Heart left ventricle (tissue), 16 donors: ENCODE measurements around the gene DYNLT5. TPM values are rescaled to one million over a fixed set of nuclear protein-coding genes. Genes with fewer than 3 reads are reported as not detected.
A peak's percentile ranks its signal among the peaks of the same experiment; 100 is the strongest.
"Not testable (repeated sequence)": the region's sequence is repeated elsewhere in the genome, so short reads cannot be mapped to it uniquely, and the experiment has no call there.

Source experiments
- ATAC-seq, 4 donors: fragments of 200-7000 bp; cut with Tn5 transposase; one replicate each; pipeline ENCODE4 v1.9.1; 2020 to 2022; ENCODE audit warnings: moderate library complexity in 4 of 4, mild to moderate bottlenecking in 3 of 4, moderate number of reproducible peaks in 1 of 4
- DNase-seq, 5 donors: peaks; one replicate each; pipeline ENCODE4 v3.0.0-alpha.2; 2020
- H3K27ac ChIP-seq, 12 donors: fragments of 200-600 bp; sonication (generic) in 4 of 12; one replicate each; pipeline versions ENCODE4 v1.5.0 to v1.8.0; 2016 to 2022; ENCODE audit warnings: mild to moderate bottlenecking in 2 of 12
- H3K27me3 ChIP-seq, 9 donors: fragments of 200-600 bp; sonication (generic) in 2 of 9; one replicate each; pipeline versions ENCODE4 v1.5.1 to v1.8.0; 2016 to 2022; ENCODE audit warnings: mild to moderate bottlenecking in 3 of 9
- H3K36me3 ChIP-seq, 9 donors: fragments of 200-600 bp; sonication (generic) in 2 of 9; one replicate each; pipeline versions ENCODE4 v1.5.0 to v1.8.0; 2018 to 2022; ENCODE audit warnings: mild to moderate bottlenecking in 2 of 9
- H3K4me1 ChIP-seq, 12 donors: fragments of 200-600 bp; sonication (generic) in 4 of 12; one replicate each; pipeline versions ENCODE4 v1.5.0 to v1.8.0; 2016 to 2022; ENCODE audit warnings: mild to moderate bottlenecking in 3 of 12
- H3K4me3 ChIP-seq, 12 donors: fragments of 200-600 bp; sonication (generic) in 4 of 12; one replicate each; pipeline versions ENCODE4 v1.5.0 to v1.8.0; 2017 to 2022; ENCODE audit warnings: mild to moderate bottlenecking in 9 of 12, moderate library complexity in 4 of 12
- H3K9me3 ChIP-seq, 12 donors: fragments of 200-600 bp; sonication (generic) in 4 of 12; one replicate each; pipeline versions ENCODE4 v1.5.0 to v1.8.0; 2016 to 2022; ENCODE audit warnings: mild to moderate bottlenecking in 1 of 12
- CTCF ChIP-seq, 12 donors: fragments of 200-600 bp; sonication (generic) in 4 of 12; IDR thresholded peaks; one replicate each; pipeline versions ENCODE4 v1.5.0 to v1.8.0; 2018 to 2022; ENCODE audit warnings: antibody characterized with exemption in 12 of 12, mild to moderate bottlenecking in 5 of 12
- POLR2A ChIP-seq, 2 donors: fragments of 450-650 bp; IDR thresholded peaks; one replicate each; pipeline ENCODE4 v1.6.1; 2017; ENCODE audit warnings: antibody characterized with exemption in 2 of 2, mild to moderate bottlenecking in 2 of 2, moderate library complexity in 2 of 2
- WGBS, 4 donors: extraction: QIAGEN DNeasy Blood & Tissue Kit in 2 of 4; methylation state at CpG; one replicate each; pipeline versions ENCODE4 v1.1.5 to v1.1.7; 2013 to 2018; 5-methylcytosine and 5-hydroxymethylcytosine counted together
- intact Hi-C, 10 donors: fragments of 100-400 bp; cut with DNase I; formaldehyde crosslinking; loops; one replicate each; pipeline versions ENCODE4 v1.11.1 to v1.14.2; 2022
- polyA plus RNA-seq, 2 donors: library from polyadenylated mRNA; stranded (reverse); fragments of 200-250 nt; gene quantifications; one replicate each; pipeline ENCODE4 v1.2.3, GENCODE V29; 2013
- total RNA-seq, 9 donors: library from RNA; depleted of rRNA in 2 of 9; stranded (reverse); fragments of >200 nt in 2 of 9; fragmentation: NEBNext Ultra II Directional in 3 of 9; extraction: Animal tissue kit (Norgen Biotek cat#: 25700) in 3 of 9; gene quantifications; one replicate each; pipeline versions ENCODE4 v1.1.0 to v1.2.4, GENCODE V29; 2016 to 2023
- donor health status: ischemic (EF 13 %, LVEDD 7.1; RV severe dilation, severe dysfunction).
- donor health status: healthy with polysubstance abuse.
- donor health status: DM: no; HTN: yes; CAD: no.
- donor health status: DM: no; HTN: no; CAD: no.
- donor health status: ischemic (EF 25% LVEDD 6.9; RV normal size, moderate dysfunction).
- donor health status: ischemic (EF 25% LVEDD 5.7; RV mildly dilated, moderate dysfunction).
- donor health status: healthy.
- donor health status: DM: yes; HTN: yes; CAD: no.
- donor health status: ischemic (EF 35%, LVEDD 5.7; RV mildly dilated, moderate dysfunction).
- donor health status: nonischemic (EF 11% LVEDD 7.7; RV severe dilation, severe dysfunction).
- donor health status: DM: yes; HTN: yes; CAD: no.
- donor health status: PGD.
- donor health status: ischemic (EF 29% LVEDD 5.4; RV normal size, mild dysfunction).
- donor health status: nonischemic (EF 23%, LVEDD 6.1; RV moderate dilation, normal function).

The DYNLT5 gene
- total and polyA plus RNA-seq, 11 donors: 0.48 to 7.3 (median 1.8) TPM

DNA sequence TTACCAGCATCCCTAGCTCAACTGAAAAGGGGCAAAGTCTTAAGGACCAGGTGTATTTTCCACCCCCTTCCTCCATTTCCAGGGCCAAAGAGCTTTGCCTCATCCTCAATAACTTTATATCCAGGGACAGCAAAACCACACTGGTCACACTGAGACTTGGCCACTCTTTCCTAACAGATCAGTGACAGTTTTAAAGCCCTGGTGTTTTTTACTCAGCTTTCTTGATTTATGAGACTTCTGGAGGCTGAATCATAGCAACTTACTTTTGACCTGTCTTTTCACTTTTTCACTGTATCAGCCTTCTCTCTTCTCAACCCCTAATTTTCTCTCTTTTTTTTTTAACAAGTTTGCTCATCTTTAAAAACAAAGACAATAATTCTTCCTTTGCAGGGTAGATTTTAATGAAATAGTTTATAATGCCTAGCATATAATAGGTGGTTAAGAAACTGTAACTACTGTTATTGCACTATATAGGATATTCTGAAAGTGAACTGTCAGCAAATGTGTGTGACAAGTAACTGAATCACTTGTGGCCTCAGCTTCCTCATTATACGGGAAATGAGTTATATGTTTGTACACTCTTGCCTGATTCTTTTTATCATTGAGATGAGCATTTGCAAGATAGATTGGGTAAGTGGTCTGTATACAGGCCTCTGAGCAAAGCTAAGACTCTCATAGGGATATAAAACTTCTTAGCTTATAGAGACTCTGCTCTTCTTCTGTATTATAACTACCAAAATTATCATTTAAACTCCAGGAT, 19.7 kb upstream of the DYNLT5 start:
- H3K9me3 ChIP-seq: no peaks in the 10 kb centered on the region
- peaks cover 0 to 25% (median 0%) of the 10 kb centered on the region in 12 donors for H3K4me1 ChIP-seq
- peak overlapping the region in 1 of 12 donors; percentile 71 for H3K27ac ChIP-seq
- intact Hi-C loops: loop anchor here in 2 of 10 donors (5.0 to 10.0 kb wide), 2 partner anchors 268 to 480 kb away; no protein-coding TSS in a partner anchor
- no peak overlapping the region for H3K4me3 ChIP-seq
- DNase-seq: no peak
- no peaks in the 10 kb centered on the region for H3K27me3 ChIP-seq
- ATAC-seq: peak in 1 of 4 donors; percentile 27
- H3K36me3 ChIP-seq: peaks cover 0 to 16% (median 0%) of the 10 kb centered on the region in 9 donors
- WGBS, 4 donors: 0 to 67% (median 1%) methylated on average over 1 of the region's 1 CpG
- TF ChIP-seq POLR2A (IDR thresholded peaks at IDR 0.05) (no peak), CTCF (IDR thresholded peaks at IDR 0.05) (no peak)

GRCh38 chr1:66733348-66734017, 18.8 kb upstream of the DYNLT5 start:
- no peak for TF ChIP-seq POLR2A (IDR thresholded peaks at IDR 0.05)
- peak in 2 of 12 donors; percentile 10 for TF ChIP-seq CTCF (IDR thresholded peaks at IDR 0.05)
- WGBS, 4 donors: 76 to 81% (median 79%) methylated on average over 7 of the region's 7 CpGs
- no peak overlapping the region for H3K4me3 ChIP-seq
- peaks cover 0 to 25% (median 0%) of the 10 kb centered on the region in 12 donors for H3K4me1 ChIP-seq
- ATAC-seq (no peak), DNase-seq (no peak)
- H3K36me3 ChIP-seq: peaks cover 0 to 16% (median 0%) of the 10 kb centered on the region in 9 donors
- no peaks in the 10 kb centered on the region for H3K27me3 ChIP-seq
- H3K9me3 ChIP-seq: no peaks in the 10 kb centered on the region
- intact Hi-C loops: loop anchor here in 2 of 10 donors (5.0 to 10.0 kb wide), 2 partner anchors 269 to 481 kb away; no protein-coding TSS in a partner anchor
- H3K27ac ChIP-seq: peak overlapping the region in 1 of 12 donors; percentile 71

GRCh38 chr1:66734531-66734930, 17.7 kb upstream of the DYNLT5 start:
- intact Hi-C loops: loop anchor here in 2 of 10 donors (5.0 to 10.0 kb wide), 2 partner anchors 270 to 482 kb away; no protein-coding TSS in a partner anchor
- DNase-seq, ATAC-seq, H3K27me3 ChIP-seq, H3K27ac ChIP-seq, H3K9me3 ChIP-seq, H3K4me3 ChIP-seq: not testable (repeated sequence)
- Histone ChIP-seq H3K4me1 (peaks cover 0 to 30% (median 5%) of the 10 kb centered on the region in 12 donors), H3K36me3 (peaks cover 0 to 16% (median 0%) of the 10 kb centered on the region in 9 donors)
- WGBS, 4 donors: 73 to 82% (median 80%) methylated on average over 6 of the region's 6 CpGs

- 78 to 89% (median 85%) methylated on average over 2 of the region's 2 CpGs for WGBS, 4 donors
- intact Hi-C loops: loop anchor here in 1 of 10 donors (10.0 kb wide), 1 partner anchor 273 kb away; no protein-coding TSS in a partner anchor
- Histone ChIP-seq H3K36me3 (peaks cover 0 to 20% (median 0%) of the 10 kb centered on the region in 9 donors), H3K9me3 (no peaks in the 10 kb centered on the region), H3K27me3 (no peaks in the 10 kb centered on the region), H3K4me1 (peaks cover 0 to 29% (median 7%) of the 10 kb centered on the region in 12 donors), H3K4me3 (no peak overlapping the region), H3K27ac (no peak overlapping the region)
- no peak for DNase-seq
- TF ChIP-seq CTCF (IDR thresholded peaks at IDR 0.05): no peak
- no peak for TF ChIP-seq POLR2A (IDR thresholded peaks at IDR 0.05)
- no peak for ATAC-seq
Observed at GRCh38 chr1:66737836-66738235, 14.4 kb upstream of the DYNLT5 start.
